GM21717 (cell line): ENCODE results near the gene CFDP1.

Source experiments
- ATAC-seq: cut with Tn5 transposase; IDR thresholded peaks from one replicate; pipeline ENCODE4 v1.9.1; 2021; ENCODE audit warnings: mild to moderate bottlenecking, moderate library complexity; ENCODE audit not compliant: unreplicated experiment

Gene CFDP1

DNA sequence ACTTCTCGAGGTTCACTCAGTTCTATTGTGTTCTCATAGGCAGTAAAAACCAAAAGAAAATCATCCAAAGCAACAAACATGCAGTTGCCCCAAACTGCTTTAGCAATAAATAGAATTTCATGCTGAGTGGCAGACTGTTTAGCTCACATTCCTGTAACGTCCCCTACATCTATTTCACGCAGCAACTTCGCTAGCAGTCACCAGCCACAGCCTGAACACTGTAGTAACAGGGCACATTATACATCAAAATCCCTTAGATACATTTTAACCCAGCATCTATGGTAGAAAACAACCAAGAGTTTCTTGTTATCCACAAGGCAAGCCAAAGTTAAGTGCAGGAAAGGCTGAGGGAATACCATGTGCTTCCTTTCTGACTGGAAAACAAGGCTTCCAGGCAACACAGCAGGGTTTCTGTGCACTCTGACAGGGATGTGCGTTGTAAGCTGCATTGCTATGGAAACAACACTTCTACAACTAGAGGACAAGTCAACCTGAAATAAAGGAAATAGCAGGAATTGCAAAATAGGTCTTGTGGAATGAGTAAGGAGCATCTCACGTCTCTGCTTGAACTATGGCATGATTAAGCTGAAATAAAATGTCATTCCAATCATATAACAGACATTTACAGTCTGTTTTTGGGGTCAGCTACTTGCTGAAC is 55.4 kb downstream of the CFDP1 start:
- ATAC-seq: no peak

DNA sequence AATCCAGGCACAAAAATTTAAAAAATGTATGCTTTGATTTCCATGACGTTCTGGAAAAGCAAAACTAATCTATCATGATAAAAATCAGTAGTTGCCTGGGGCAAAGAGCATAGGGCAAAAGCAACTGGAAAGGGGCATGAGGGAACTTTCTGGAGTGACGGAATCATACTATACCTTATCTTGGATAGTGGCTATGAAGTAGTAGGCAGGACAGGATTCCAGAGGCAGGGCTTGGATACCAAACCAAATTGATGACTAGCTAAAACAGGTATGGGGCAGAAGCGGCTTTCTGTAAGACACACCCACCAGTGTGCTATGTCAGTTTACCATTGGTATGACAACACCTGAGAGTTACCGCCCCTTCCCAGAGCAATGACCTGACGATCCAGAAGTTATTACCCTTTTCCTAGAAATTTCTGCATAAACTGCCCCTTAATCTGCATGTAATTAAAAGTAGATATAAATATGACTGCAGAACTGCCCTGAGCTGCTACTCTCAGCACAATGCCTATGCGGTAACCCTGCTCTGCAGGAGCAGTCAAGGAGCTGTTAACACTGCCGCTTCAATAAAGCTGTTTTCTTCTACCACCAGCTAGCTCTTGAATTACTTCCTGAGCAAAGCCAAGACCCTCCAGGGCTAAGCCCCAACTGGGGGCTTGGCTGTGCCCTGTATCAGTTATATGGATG is 56.7 kb downstream of the CFDP1 start:
- ATAC-seq: no peak

DNA sequence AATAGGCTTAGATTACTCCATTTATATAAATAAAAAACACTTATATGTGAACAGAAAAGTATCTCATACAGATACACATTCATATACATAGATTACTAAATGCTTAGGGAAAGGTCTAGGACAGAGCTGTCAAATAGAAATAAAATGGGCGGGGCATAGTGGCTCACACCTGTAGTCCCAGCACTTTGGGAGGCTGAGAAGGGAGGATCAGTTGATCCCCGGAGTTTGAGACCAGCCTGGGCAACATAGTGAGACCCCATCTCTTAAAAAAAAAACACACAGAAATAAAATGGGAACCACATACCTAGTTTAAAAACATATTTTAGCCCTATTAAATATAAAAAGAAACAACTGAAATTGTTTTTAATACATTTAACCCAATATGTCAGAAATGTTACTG is 58.9 kb downstream of the CFDP1 start:
- no peak for ATAC-seq

DNA sequence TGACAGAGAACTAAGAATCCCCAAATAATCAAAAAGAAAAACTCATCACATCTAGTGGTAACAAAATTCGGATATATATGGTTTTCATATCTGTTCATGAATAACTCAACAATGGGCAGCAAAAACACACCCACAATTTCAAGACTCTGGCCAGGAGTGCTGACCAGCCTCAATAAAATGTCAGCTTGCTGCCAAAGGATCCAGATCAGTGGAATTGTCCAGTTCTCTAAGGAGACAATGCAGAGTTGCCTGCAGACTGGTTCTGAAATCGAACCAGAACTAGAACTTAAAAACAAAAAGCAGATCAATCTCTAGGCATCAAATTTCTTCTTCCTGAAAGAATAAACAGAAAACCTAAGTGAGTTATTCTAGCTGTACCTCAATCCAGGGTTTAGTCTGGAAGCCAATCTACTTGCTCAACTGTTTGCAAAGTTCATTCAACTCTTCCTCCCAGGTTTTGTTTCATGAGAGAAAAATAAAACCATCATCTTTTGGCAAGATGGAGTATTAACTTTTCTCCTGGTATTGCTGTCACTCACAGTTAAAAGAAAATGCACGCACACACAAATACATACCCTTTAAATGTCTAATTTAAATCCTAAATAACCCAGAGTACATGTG is 61.0 kb downstream of the CFDP1 start:
- no peak for ATAC-seq

DNA sequence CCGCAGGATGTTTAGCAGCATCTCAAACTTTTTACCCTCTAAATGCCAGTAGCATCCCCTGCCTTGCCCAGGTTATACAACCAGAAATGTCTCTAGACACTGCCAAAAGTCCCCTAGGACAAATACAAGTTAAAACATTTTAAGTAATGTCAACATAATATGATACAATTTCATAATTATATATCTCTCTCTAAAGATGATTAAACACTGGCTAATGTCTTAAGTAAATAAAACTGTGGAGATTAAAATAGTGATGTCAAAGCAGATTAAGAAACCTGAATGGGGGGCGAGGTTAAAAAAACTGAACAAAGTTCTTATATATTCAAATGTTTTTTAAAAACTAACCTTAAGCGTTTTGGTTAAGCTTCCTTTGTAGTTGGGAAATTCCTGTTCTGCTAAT is 62.1 kb downstream of the CFDP1 start:
- no peak for ATAC-seq

DNA sequence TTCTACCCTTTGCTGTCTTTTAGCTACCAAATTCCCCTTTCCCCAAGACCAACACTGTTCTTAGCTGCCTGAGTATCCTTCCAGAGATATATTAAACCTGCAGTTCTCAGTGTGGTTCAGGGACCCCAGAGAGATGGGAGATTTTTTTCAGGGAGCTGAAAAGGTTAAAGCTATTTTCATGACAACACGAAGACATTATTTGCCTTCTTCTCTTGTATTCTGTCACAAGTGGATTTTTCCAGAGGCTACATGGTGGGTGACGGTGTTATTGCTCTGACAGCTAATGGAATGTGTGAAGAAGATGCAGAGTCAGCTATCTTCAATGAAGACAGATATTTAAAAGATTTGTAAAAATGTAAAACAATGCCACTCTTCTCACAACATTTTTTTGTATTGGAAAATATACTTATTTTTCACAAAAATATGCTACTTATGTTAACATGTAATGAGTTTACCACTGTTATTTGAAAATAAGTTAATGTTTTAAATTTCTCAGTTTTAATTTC is 69.0 kb downstream of the CFDP1 start:
- no peak for ATAC-seq

DNA sequence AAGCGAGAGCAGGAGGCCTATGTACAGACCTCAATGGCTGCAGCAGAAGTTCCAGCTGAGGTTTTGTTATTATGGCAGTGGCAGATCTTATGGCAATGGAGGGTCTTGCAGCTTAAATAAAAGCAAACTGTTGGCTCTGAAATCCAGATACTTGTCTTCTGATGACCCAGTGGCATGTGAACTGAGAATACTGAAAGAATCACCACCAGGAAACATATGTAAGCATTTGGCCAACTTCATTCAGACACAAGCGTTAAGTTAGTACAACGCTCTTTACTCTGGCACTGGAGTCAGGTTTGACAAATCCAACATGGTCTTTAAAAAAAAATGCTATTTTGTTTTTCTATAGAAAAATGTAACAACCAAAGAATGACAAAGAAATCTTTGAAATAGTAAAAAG is 70.5 kb downstream of the CFDP1 start:
- ATAC-seq: no peak

DNA sequence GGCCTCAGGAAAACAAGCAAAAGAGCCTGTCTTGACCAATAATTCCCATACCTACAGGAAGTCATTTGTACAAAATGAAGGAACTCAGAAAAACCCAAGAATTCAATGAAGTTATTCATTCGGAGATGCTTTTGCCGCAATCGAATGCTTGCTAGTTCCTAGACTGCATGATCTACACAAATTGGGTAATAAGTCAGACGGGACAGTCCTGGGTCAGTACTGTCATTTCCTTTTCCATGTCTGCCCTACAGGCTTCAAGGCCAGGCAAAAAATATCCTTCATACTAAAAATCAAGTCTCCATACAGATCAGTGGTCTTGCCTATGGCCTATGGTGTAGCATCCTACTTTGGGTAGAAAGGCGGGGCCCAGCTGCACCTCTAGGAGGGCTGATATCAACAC is 71.4 kb downstream of the CFDP1 start:
- ATAC-seq: no peak

DNA sequence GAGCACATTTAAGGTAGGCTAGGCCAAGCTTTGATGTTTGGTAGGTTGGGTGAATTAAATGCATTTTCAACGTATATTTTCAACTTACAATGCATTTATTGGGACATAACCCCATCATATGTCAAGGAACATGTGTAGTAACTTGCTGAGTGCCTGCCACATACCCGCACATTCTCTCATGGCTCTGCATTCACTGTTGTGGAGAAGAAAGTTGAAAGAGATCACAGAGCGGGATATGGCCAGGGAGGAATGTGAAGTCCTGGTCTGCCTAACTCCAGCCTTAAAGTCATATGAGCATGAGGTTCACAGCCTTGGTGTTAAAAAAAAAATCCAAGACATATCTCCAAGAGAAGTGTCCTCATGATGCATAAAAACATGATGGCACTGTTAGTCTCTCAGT is 79.1 kb downstream of the CFDP1 start:
- ATAC-seq: no peak

DNA sequence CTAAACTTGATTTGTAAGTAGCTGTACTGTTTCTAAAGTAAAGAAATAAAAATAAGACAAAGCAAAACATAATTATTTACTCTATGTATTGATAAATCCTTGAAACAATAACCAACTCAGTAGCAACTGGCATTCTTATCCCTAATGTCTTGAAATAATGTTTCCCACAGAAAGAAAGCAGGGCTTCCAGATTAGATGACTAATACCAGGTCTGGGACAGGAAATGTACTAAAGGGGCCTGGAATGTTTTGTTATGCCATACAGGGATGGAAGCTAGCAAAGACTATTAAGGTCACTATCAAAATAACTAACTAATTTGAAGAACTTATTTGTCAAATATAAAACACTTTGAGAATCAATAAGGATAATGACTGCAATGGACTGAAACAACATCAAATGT is 82.1 kb downstream of the CFDP1 start:
- no peak for ATAC-seq

DNA sequence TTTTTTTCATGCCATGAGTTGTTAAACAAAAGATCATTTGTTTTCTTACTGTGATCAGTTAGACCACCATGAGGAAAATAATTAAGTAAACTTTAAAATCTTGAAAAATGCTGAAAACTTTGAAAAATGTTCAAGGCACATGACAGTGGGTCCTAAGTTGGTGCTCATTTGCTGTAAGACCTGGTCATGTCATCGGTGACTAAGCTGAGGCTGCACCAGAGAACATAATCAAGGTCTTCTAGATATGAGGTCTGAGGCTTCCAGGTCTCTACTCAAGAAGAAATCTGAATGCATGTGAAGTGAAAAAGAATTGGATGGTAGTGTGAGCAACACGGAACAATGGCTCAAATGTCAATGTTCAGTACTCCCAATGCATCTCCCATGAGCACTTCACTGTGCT is 87.6 kb downstream of the CFDP1 start:
- no peak for ATAC-seq

DNA sequence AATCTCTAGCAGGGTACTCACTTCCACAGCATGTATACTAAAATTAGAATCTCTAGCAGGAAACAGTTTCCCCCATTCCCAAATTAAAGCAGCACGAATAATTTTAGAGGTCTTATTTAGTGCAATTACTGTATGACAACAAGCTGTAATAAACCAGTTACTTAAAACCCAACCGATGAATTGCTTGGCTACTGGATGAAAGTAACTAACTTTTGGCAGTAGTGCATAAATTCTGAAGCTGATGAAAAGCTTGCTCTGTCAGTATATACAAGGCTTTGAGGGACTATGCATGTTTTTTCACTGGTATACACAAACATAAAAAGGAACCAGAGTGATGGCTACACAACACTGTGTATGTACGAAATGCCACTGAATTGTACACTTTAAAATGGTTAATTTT is 89.4 kb downstream of the CFDP1 start:
- ATAC-seq: no peak

DNA sequence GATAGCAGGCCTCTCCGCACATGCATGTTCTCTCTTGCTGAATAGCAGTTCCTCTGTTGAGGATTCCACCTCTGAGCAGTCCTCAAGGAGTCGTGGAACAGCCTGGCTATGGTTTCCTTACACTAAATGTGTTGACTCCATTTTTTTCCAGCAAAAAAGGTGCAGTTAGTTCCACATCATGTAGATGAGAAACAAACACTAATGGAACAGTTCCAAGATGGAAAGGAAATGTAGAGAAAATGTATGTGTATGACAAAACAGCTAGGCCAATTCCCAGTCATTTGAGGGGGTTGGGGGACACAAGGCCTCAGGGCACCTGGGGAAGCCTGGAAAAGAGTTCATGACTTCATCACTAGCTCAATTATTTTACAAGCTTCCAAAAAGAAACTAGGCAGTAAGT is 90.0 kb downstream of the CFDP1 start:
- no peak for ATAC-seq

DNA sequence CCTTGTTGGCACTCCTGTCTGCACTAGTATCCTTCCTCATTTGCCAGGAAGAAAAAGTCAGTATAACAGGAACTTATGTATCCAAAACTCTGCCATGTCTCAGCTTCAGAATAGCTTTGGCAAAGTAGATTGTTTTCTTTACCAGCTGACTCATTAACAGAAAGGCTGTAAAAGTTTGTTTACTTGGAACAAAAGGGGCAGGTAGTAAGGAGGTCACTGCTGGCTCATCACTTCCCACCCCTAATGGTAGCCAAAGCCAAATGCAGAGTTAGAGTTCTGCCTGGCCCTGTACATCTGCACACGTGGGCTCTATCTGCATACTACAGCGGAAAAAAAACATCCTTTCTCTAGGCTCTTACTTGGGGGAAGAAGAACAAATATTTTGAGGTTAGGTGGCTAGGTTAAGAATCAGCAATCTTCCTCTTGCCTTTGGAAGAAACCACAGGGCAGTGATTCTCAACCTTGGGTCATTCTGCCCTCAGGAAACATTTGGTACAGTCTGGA is 90.9 kb downstream of the CFDP1 start:
- no peak for ATAC-seq

DNA sequence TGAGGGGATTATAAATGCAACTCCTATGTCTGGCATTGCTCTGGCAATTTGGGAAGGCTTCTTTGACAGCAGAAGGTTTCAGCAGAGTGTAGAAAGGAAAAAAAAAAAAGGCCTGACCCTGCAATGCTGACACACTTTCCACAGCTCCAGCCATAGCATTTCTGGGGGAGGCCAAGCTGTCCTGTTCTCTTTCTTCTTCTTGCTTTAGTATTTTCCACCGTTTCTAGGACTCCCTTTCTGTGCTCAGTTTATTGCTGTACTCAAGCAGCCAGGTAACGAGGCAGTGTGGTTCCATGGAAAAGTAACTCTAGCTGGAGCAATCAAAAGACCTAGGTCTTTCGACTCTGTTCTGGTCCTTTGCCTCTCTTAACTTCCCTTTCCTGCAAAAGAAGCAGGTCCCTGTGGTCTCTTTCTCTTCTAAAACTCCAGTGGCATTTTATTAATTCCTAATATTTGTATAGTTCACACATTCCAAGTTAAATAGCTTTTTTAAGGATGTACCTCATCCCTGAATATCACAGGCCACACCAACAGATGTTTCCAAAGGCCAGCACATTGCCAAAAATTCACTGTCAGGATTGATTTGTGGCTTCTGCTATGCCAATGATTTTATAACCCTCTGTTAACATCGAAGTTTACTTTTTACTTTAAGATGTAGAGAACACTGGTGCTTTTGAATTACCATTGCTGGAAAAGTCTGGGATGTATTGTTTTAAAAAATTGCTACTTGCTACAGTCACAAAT is 91.6 kb downstream of the CFDP1 start:
- no peak for ATAC-seq

DNA sequence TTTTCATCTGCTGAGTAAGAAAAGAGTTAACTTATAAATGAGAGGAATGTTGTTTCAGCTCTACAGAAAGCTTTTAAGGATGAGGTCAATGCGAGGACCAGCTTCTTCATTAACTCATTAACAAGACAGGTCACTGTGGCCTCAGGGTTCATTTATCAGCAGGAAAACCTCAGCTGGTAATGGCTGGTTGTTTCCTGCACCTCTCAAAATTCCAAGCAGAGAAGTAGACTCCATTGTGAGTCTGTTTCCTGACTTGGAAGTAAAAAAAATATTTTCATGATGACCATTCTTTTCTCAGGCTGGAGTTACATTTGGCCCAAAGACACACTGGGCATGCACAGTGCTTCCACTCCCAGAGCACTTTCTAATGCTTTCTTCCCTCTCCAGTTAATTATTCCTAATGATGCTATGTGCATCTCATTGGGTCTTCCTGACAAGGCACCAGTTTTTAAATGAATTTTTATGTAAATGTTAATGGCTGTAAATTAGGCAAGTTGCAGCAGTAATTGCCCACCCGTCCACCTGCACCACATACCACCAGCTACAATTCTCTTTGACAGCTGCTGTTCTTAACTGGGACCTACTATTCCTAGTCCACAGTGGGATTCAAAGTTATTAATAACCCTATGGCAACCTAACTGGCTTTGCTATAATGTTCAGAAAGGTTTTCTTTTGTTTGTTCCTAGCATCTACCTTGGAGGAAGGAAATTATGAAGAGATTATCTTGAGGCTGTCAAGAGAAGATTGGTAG is 92.4 kb downstream of the CFDP1 start:
- no peak for ATAC-seq

DNA sequence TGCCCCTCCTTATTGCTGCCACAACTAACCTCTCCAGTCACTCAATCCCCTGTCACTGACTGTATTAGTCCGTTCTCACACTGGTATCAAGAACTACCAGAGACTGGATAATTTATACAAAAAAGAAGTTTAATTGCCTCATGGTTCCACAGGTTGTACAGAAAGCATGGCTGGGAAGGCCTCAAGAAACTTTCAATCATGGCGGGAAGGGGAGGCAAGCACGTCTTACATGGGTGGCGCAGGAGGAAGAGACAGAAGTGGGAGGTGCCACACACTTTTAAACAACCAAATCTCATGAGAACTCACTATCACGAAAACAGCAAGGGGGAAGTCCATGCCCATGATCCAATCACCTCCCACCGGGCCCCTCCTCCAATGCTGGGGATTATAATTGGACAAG is 95.9 kb downstream of the CFDP1 start:
- no peak for ATAC-seq

DNA sequence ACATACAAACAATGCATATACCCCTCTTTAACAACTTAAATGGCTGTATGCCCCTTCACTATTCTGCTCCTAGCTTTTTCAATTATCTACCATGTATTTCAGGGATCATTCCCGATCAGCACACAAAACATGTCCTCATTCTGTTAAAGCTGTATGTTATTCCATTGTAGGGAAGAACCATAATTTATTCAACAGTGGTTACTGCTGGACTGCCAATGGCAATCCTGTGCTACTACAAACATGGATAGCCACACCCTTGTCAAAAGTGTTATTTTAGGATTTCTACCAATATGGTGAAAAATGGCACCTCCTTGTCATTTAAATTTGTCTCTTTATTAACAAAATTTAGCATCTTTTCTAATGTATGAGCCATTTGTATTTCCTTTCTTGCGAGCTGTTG is 96.8 kb downstream of the CFDP1 start:
- no peak for ATAC-seq

DNA sequence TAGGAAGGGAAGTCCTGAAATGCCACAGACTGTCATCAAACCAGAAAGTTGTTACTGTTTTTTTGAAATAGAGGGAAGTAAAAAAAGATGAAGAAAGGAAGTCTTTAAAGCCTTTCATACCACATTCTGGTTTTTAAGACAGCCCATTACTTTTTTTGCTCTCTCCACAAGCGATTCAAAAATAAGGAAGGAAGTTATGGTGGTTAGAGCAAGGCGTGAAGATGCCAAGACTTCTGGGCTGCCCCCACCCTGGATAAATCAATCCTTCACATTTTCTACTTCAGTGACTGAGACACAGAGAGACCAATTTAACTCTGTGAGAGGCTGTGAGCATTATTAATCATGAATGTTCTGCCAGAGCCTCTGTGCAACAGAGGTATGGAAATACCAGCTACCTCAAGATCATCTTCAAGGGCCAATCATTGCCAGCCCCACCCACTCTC is 99.6 kb downstream of the CFDP1 start:
- no peak for ATAC-seq

DNA sequence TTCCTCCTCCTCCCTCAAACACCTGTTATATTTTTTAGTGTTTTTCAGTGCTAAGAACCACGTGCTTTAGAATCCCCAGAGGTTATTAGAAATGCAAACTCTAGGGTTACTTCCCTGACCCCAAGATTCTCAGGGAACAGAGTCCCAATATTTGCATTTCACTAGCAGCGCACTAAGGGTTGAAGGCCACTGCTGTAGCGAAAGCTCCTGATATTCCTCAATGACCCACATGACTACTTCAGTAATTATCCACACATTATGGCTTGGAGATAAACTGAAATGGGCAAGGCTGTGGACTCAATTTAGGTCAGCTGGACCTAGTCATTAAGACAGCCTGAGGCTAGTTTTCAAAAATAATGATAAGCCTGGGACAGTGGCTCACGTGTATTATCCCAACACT is 103.4 kb downstream of the CFDP1 start:
- ATAC-seq: no peak

DNA sequence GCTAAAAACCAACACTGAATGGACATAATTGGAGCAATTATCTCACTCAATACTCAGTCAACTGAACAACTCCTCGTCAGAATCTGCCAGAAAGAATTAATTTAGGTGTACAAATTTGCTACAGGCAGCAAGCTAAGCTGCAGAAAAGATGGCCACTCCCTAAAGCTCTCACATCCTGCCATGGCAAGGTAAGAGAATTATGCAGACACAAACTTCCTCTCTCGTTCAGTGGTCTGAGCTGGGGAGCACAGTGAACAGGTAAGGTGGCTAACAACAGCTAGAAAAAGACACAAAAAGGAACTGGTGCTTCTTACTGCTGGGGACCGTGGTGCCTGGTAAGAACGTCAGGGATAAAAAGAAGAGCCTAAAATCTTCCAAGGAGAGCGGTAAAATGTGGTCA is 107.0 kb downstream of the CFDP1 start:
- ATAC-seq: no peak
